HepG2 (cell line): ENCODE data around the gene MYO9A. TPM values are rescaled to one million over a fixed set of nuclear protein-coding genes. Genes with fewer than 3 reads are reported as not detected.

ENCODE experiments used
- BRF2 ChIP-seq: sonication (generic); formaldehyde crosslinking; IDR thresholded peaks from 2 replicates; pipeline ENCODE4 v1.8.1; 2022; ENCODE audit warnings: mild to moderate bottlenecking, missing genetic modification reagents
- CENPBD1 ChIP-seq: sonication (generic); formaldehyde crosslinking; IDR thresholded peaks from 2 replicates; pipeline ENCODE4 v1.8.0; 2022; ENCODE audit warnings: missing genetic modification reagents, low read depth, mild to moderate bottlenecking, borderline replicate concordance
- HOXA9 ChIP-seq: sonication (generic); formaldehyde crosslinking; IDR thresholded peaks from 2 replicates; pipeline ENCODE4 v1.8.1; 2022; ENCODE audit warnings: missing genetic modification reagents, mild to moderate bottlenecking, moderate library complexity, borderline replicate concordance
- IRF2 ChIP-seq: IDR thresholded peaks from 2 replicates; pipeline ENCODE4 v1.6.1; 2018; ENCODE audit warnings: missing genetic modification reagents, missing compliant biosample characterization
- KAT8 ChIP-seq: IDR thresholded peaks from 2 replicates; pipeline ENCODE4 v1.6.1; 2016; ENCODE audit warnings: missing genetic modification reagents, missing compliant biosample characterization
- LBX2 ChIP-seq: sonication (generic); formaldehyde crosslinking; IDR thresholded peaks from 2 replicates; pipeline ENCODE4 v1.5.0; 2020; ENCODE audit warnings: missing genetic modification reagents, mild to moderate bottlenecking, borderline replicate concordance
- MTA1 ChIP-seq: sonication (generic); formaldehyde crosslinking; IDR thresholded peaks from 2 replicates; pipeline ENCODE4 v1.4.0; 2020; ENCODE audit warnings: missing genetic modification reagents, mild to moderate bottlenecking, borderline replicate concordance
- NKX3-1 ChIP-seq: sonication (generic); formaldehyde crosslinking; IDR thresholded peaks from 2 replicates; pipeline ENCODE4 v1.5.0; 2020; ENCODE audit warnings: missing genetic modification reagents
- PCBP1 ChIP-seq: fragments of 200-400 bp; formaldehyde crosslinking; IDR thresholded peaks from 2 replicates; pipeline ENCODE4 v1.6.1; 2017; ENCODE audit warnings: mild to moderate bottlenecking, low read depth, low read length, borderline replicate concordance
- SRF ChIP-seq: IDR thresholded peaks from 2 replicates; pipeline ENCODE4 v1.6.1; 2011; ENCODE audit warnings: mild to moderate bottlenecking, low read depth, low read length, moderate library complexity
- SRSF9 ChIP-seq: fragments of 200-400 bp; formaldehyde crosslinking; IDR thresholded peaks from 2 replicates; pipeline ENCODE4 v1.6.1; 2018; ENCODE audit warnings: borderline replicate concordance, mild to moderate bottlenecking, low read depth, low read length; ENCODE audit not compliant: insufficient read depth, poor library complexity, severe bottlenecking
- TAF15 ChIP-seq: fragments of 200-400 bp; formaldehyde crosslinking; IDR thresholded peaks from one replicate; pipeline ENCODE4 v1.6.1; 2018; ENCODE audit warnings: mild to moderate bottlenecking, low read depth, low read length; ENCODE audit not compliant: poor library complexity, severe bottlenecking
- ZBTB14 ChIP-seq: sonication (generic); formaldehyde crosslinking; IDR thresholded peaks from 2 replicates; pipeline ENCODE4 v1.4.0; 2020; ENCODE audit warnings: missing genetic modification reagents
- ZBTB37 ChIP-seq: sonication (generic); formaldehyde crosslinking; IDR thresholded peaks from 2 replicates; pipeline ENCODE4 v1.4.0; 2020; ENCODE audit warnings: mild to moderate bottlenecking, missing genetic modification reagents
- ZFP37 ChIP-seq: sonication (generic); formaldehyde crosslinking; IDR thresholded peaks from 2 replicates; pipeline ENCODE4 v1.4.0; 2020; ENCODE audit warnings: missing genetic modification reagents, borderline replicate concordance
- ZMYM4 ChIP-seq: sonication (generic); formaldehyde crosslinking; IDR thresholded peaks from 2 replicates; pipeline ENCODE4 v1.8.1; 2023; ENCODE audit warnings: mild to moderate bottlenecking, missing genetic modification reagents
- ZNF503 ChIP-seq: sonication (generic); formaldehyde crosslinking; IDR thresholded peaks from 2 replicates; pipeline ENCODE4 v1.4.0; 2020; ENCODE audit warnings: missing genetic modification reagents
- ZNF597 ChIP-seq: sonication (generic); formaldehyde crosslinking; IDR thresholded peaks from 2 replicates; pipeline ENCODE4 v1.5.0; 2020; ENCODE audit warnings: missing genetic modification reagents
- ZNF841 ChIP-seq: sonication (generic); formaldehyde crosslinking; IDR thresholded peaks from 2 replicates; pipeline ENCODE4 v1.8.1; 2023; ENCODE audit warnings: missing genetic modification reagents, borderline replicate concordance
- polyA plus RNA-seq, 8 experiments: library from polyadenylated mRNA; depleted of rRNA in 3 of 8; stranded (reverse) in 7 of 8; unstranded in 1 of 8; fragments of >200 nt; fragmentation: Illumina TruSeq in 4 of 8; extraction: Trizol in 4 of 8; gene quantifications; 2 replicates each; pipeline versions ENCODE4 v1.2.1 to v1.2.3, GENCODE V29; 2011 to 2016; ENCODE audit warnings: low read depth in 4 of 8, missing spikeins in 1 of 8, mixed read lengths in 1 of 8; ENCODE audit not compliant: insufficient read depth in 1 of 8
- total RNA-seq, 5 experiments: library from RNA; depleted of rRNA; stranded (reverse); fragments of >200 nt; fragmentation: Illumina TruSeq; extraction: Trizol; gene quantifications; 2 replicates each; pipeline ENCODE4 v1.2.3, GENCODE V29; 2016; ENCODE audit warnings: low read depth in 1 of 5

Gene MYO9A
- total and polyA plus RNA-seq, 2 of the 13 experiments (the other 11 are each of a cell fraction or from before 2014, with no cell fraction given), result 4.8 to 15.3 TPM

- TF ChIP-seq LBX2 (no peak), SRSF9 (no peak), KAT8 (peak; percentile 25; the same call in 1 of the 2 replicates), ZNF597 (no peak), ZBTB37 (CRISPR knock-in tag) (no peak), MTA1 (CRISPR knock-in tag) (no peak), IRF2 (CRISPR knock-in tag) (no peak), ZNF503 (no peak), ZFP37 (CRISPR knock-in tag) (no peak), HOXA9 (CRISPR knock-in tag) (no peak), NKX3-1 (CRISPR knock-in tag) (no peak), ZBTB14 (CRISPR knock-in tag) (no peak), CENPBD1 (CRISPR knock-in tag) (no peak), ZMYM4 (CRISPR knock-in tag) (no peak), TAF15 (no peak), PCBP1 (no peak), ZNF841 (CRISPR knock-in tag) (no peak), SRF (no peak), BRF2 (CRISPR knock-in tag) (no peak)
These were observed 38.0 kb upstream of the MYO9A start (continued) for GRCh38 chr15:72155635-72156616.
